Urinary bladder (tissue), 4 donors: ENCODE data around the gene MXRA5. TPM values are rescaled to one million over a fixed set of nuclear protein-coding genes. Genes with fewer than 3 reads are reported as not detected.
A peak's percentile ranks its signal among the peaks of the same experiment; 100 is the strongest.
"Not testable (repeated sequence)": the region's sequence is repeated elsewhere in the genome, so short reads cannot be mapped to it uniquely, and the experiment has no call there.

ENCODE experiments used
- DNase-seq: peaks from one replicate; pipeline ENCODE4 v3.0.0-alpha.2; 2015; ENCODE audit errors: extremely low spot score
- H3K27ac ChIP-seq: one replicate; pipeline ENCODE4 v1.5.1; 2013; ENCODE audit warnings: low read depth, mild to moderate bottlenecking, moderate library complexity
- H3K36me3 ChIP-seq: one replicate; pipeline ENCODE4 v1.6.1; 2013; ENCODE audit warnings: mild to moderate bottlenecking, moderate library complexity; ENCODE audit not compliant: insufficient read depth
- H3K4me1 ChIP-seq: one replicate; pipeline ENCODE4 v1.6.1; 2013; ENCODE audit warnings: mild to moderate bottlenecking, moderate library complexity; ENCODE audit not compliant: insufficient read depth
- H3K4me3 ChIP-seq: one replicate; pipeline ENCODE4 v1.5.1; 2013; ENCODE audit warnings: low read depth, low read length
- WGBS: extraction: QIAGEN DNeasy Blood & Tissue Kit; methylation state at CpG from one replicate; pipeline ENCODE4 v1.1.7; 2013; 5-methylcytosine and 5-hydroxymethylcytosine counted together
- polyA plus RNA-seq: library from polyadenylated mRNA; stranded (reverse); fragments of 200-250 nt; gene quantifications from one replicate; pipeline ENCODE4 v1.2.3, GENCODE V29; 2013
- total RNA-seq: library from RNA; depleted of rRNA; stranded (reverse); fragments of >200 nt; gene quantifications from one replicate; pipeline ENCODE4 v1.2.3, GENCODE V29; 2014
- donor health status: healthy with polysubstance abuse.
- donor health status: healthy.

Gene MXRA5
- total RNA-seq (100 TPM), polyA plus RNA-seq (9.4 TPM)

- WGBS: 1% methylated on average over 69 of the region's 70 CpGs
- Histone ChIP-seq H3K36me3 (no peaks in the 10 kb centered on the region), H3K4me1 (no peaks in the 10 kb centered on the region), H3K27ac (peak within 1 kb of the TSS; percentile 77), H3K4me3 (peak within 1 kb of the TSS; percentile 43)
- no peak for DNase-seq
These were observed at the start of gene MXRA5 for GRCh38 chrX:3346501-3347259. Gene MXRA5 (minus strand): TSS chrX:3346652. CDS start chrX:3343833, 2,819 bp downstream.

GRCh38 chrX:3393581-3394111, 47.2 kb upstream of the MXRA5 start:
- 14% methylated on average over 7 of the region's 7 CpGs for WGBS
- H3K4me3 ChIP-seq: no peak overlapping the region
- no peak for DNase-seq
- no peaks in the 10 kb centered on the region for H3K4me1 ChIP-seq
- H3K36me3 ChIP-seq: no peaks in the 10 kb centered on the region
- H3K27ac ChIP-seq: no peak overlapping the region

GRCh38 chrX:3393178-3393577, 46.7 kb upstream of the MXRA5 start:
- no peak overlapping the region for H3K4me3 ChIP-seq
- WGBS: 19% methylated on average over 1 of the region's 1 CpG
- no peak for DNase-seq
- H3K4me1 ChIP-seq: no peaks in the 10 kb centered on the region
- no peak overlapping the region for H3K27ac ChIP-seq
- no peaks in the 10 kb centered on the region for H3K36me3 ChIP-seq

GRCh38 chrX:3388457-3388856, 42.0 kb upstream of the MXRA5 start:
- 57% methylated on average over 2 of the region's 2 CpGs for WGBS
- Histone ChIP-seq H3K4me1 (no peaks in the 10 kb centered on the region), H3K4me3 (no peak overlapping the region), H3K27ac (no peak overlapping the region), H3K36me3 (no peaks in the 10 kb centered on the region)
- DNase-seq: no peak

- H3K27ac ChIP-seq: no peak overlapping the region
- 59% methylated on average over 3 of the region's 3 CpGs for WGBS
- no peaks in the 10 kb centered on the region for H3K4me1 ChIP-seq
- no peak for DNase-seq
- no peaks in the 10 kb centered on the region for H3K36me3 ChIP-seq
- H3K4me3 ChIP-seq: no peak overlapping the region
These were observed 37.9 kb upstream of the MXRA5 start for GRCh38 chrX:3384327-3384726.

- no peaks in the 10 kb centered on the region for H3K4me1 ChIP-seq
- WGBS: 64% methylated on average over 3 of the region's 3 CpGs
- H3K4me3 ChIP-seq: no peak overlapping the region
- DNase-seq: no peak
- H3K27ac ChIP-seq: no peak overlapping the region
- no peaks in the 10 kb centered on the region for H3K36me3 ChIP-seq
These were observed 34.2 kb upstream of the MXRA5 start for GRCh38 chrX:3380603-3381002.

GRCh38 chrX:3379111-3379510, 32.7 kb upstream of the MXRA5 start:
- 77% methylated on average over 4 of the region's 4 CpGs for WGBS
- Histone ChIP-seq H3K36me3 (no peaks in the 10 kb centered on the region), H3K4me1 (no peaks in the 10 kb centered on the region), H3K27ac (no peak overlapping the region), H3K4me3 (no peak overlapping the region)
- DNase-seq: no peak

- WGBS: 28% methylated on average over 4 of the region's 4 CpGs
- no peaks in the 10 kb centered on the region for H3K36me3 ChIP-seq
- no peaks in the 10 kb centered on the region for H3K4me1 ChIP-seq
- no peak overlapping the region for H3K4me3 ChIP-seq
- DNase-seq: no peak
- H3K27ac ChIP-seq: no peak overlapping the region
These were observed 31.7 kb upstream of the MXRA5 start for GRCh38 chrX:3378156-3378555.

GRCh38 chrX:3377560-3377959, 31.1 kb upstream of the MXRA5 start:
- no peaks in the 10 kb centered on the region for H3K36me3 ChIP-seq
- H3K27ac ChIP-seq: no peak overlapping the region
- no peaks in the 10 kb centered on the region for H3K4me1 ChIP-seq
- 96% methylated on average over 13 of the region's 13 CpGs for WGBS
- no peak for DNase-seq
- no peak overlapping the region for H3K4me3 ChIP-seq

- H3K27ac ChIP-seq, H3K4me1 ChIP-seq, DNase-seq, H3K36me3 ChIP-seq, H3K4me3 ChIP-seq: not testable (repeated sequence)
- 61% methylated on average over 2 of the region's 2 CpGs for WGBS
These were observed 29.5 kb upstream of the MXRA5 start for GRCh38 chrX:3375878-3376508.

GRCh38 chrX:3374108-3374800, 27.8 kb upstream of the MXRA5 start:
- Histone ChIP-seq H3K27ac (no peak overlapping the region), H3K36me3 (no peaks in the 10 kb centered on the region), H3K4me3 (no peak overlapping the region), H3K4me1 (no peaks in the 10 kb centered on the region)
- WGBS: 88% methylated on average over 3 of the region's 3 CpGs
- DNase-seq: no peak

GRCh38 chrX:3371163-3371562, 24.7 kb upstream of the MXRA5 start:
- H3K27ac ChIP-seq: no peak overlapping the region
- H3K36me3 ChIP-seq: no peaks in the 10 kb centered on the region
- no peak overlapping the region for H3K4me3 ChIP-seq
- H3K4me1 ChIP-seq: no peaks in the 10 kb centered on the region
- DNase-seq: no peak
- WGBS: 90% methylated on average over 4 of the region's 4 CpGs

GRCh38 chrX:3370656-3371055, 24.2 kb upstream of the MXRA5 start:
- H3K36me3 ChIP-seq: no peaks in the 10 kb centered on the region
- no peak overlapping the region for H3K4me3 ChIP-seq
- DNase-seq: no peak
- no peak overlapping the region for H3K27ac ChIP-seq
- WGBS: 29% methylated on average over 3 of the region's 3 CpGs
- H3K4me1 ChIP-seq: no peaks in the 10 kb centered on the region

- no peak for DNase-seq
- Histone ChIP-seq H3K4me3 (no peak overlapping the region), H3K36me3 (no peaks in the 10 kb centered on the region), H3K27ac (no peak overlapping the region), H3K4me1 (no peaks in the 10 kb centered on the region)
- WGBS: 83% methylated on average over 4 of the region's 4 CpGs
These were observed 16.5 kb upstream of the MXRA5 start for GRCh38 chrX:3362956-3363355.
